Measurements from ENCODE around the gene ADAMTS9.

Gene ADAMTS9

GRCh38 chr3:64508140-64508539, 179.7 kb downstream of the ADAMTS9 start:
- Histone ChIP-seq H3K9me3 (ENCODE audit: low read length) (no peaks in the 10 kb centered on the region), H2AFZ (ENCODE audit: low read depth, low read length) (no peak overlapping the region)

GRCh38 chr3:64506255-64506654, 181.5 kb downstream of the ADAMTS9 start:
- Histone ChIP-seq H3K4me3 (ENCODE audit: low read length) (no peak overlapping the region), H2AFZ (ENCODE audit: low read depth, low read length) (no peak overlapping the region), H3K9me3 (ENCODE audit: low read length) (no peaks in the 10 kb centered on the region), H3K36me3 (ENCODE audit: insufficient read depth, low read length) (no peaks in the 10 kb centered on the region), H3K4me1 (ENCODE audit: insufficient read depth, low read length) (no peaks in the 10 kb centered on the region), H3K27me3 (ENCODE audit: insufficient read depth, low read length) (no peaks in the 10 kb centered on the region)

More at GRCh38 chr3:64508140-64508539, 179.7 kb downstream of the ADAMTS9 start:
- Histone ChIP-seq H3K4me3 (ENCODE audit: low read length) (no peak overlapping the region), H3K27me3 (ENCODE audit: insufficient read depth, low read length) (no peaks in the 10 kb centered on the region), H3K4me1 (ENCODE audit: insufficient read depth, low read length) (no peaks in the 10 kb centered on the region), H3K36me3 (ENCODE audit: insufficient read depth, low read length) (no peaks in the 10 kb centered on the region)

DNA sequence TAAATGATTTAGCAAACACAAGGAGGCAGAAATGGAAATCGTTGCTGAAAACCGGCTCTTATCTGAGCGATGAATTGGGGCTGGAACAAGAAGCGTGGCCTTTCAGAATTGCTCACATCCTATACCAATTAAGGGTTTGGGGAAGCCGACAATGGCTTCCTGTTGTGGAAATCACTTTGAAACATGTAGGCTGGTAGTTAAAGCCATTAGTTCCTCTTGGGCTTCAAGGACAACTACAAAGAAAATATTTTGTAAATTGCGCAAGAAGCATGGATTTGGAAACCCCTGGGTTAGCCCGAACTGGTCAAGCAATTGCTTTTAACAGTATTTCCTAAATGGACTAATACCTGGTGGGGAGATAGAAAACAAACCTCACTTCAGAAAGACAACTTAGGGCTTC, 182.4 kb downstream of the ADAMTS9 start:
- H3K27me3 ChIP-seq (ENCODE audit: insufficient read depth, low read length): no peaks in the 10 kb centered on the region
- H3K9me3 ChIP-seq (ENCODE audit: low read length): no peaks in the 10 kb centered on the region
- no peak overlapping the region for H2AFZ ChIP-seq (ENCODE audit: low read depth, low read length)
- no peak overlapping the region for H3K4me3 ChIP-seq (ENCODE audit: low read length)
- no peaks in the 10 kb centered on the region for H3K4me1 ChIP-seq (ENCODE audit: insufficient read depth, low read length)
- H3K36me3 ChIP-seq (ENCODE audit: insufficient read depth, low read length): no peaks in the 10 kb centered on the region

DNA sequence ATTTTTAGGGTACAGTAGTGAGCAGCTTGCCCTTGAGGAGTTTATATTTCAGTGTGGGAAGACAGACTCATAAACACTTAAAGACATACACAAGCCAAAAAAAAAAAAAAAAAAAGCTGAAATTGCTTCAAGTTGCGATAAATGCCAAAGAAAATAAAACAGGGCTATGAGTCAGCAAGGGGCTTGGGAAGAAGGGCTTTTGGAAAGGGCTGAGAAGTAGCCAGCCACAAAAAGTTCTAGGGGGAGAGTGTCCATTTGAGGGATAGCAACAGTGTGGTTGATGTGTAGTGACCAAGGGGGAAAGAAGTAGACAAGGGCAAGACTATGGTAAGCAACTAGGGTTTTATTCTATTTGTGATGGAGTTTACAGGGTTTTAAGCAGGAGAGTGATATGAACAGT, 185.5 kb downstream of the ADAMTS9 start:
- H3K4me3 ChIP-seq (ENCODE audit: low read length): no peak overlapping the region
- H3K4me1 ChIP-seq (ENCODE audit: insufficient read depth, low read length): no peaks in the 10 kb centered on the region
- no peaks in the 10 kb centered on the region for H3K27me3 ChIP-seq (ENCODE audit: insufficient read depth, low read length)
- no peaks in the 10 kb centered on the region for H3K36me3 ChIP-seq (ENCODE audit: insufficient read depth, low read length)
- H2AFZ ChIP-seq (ENCODE audit: low read depth, low read length): no peak overlapping the region
- no peaks in the 10 kb centered on the region for H3K9me3 ChIP-seq (ENCODE audit: low read length)

DNA sequence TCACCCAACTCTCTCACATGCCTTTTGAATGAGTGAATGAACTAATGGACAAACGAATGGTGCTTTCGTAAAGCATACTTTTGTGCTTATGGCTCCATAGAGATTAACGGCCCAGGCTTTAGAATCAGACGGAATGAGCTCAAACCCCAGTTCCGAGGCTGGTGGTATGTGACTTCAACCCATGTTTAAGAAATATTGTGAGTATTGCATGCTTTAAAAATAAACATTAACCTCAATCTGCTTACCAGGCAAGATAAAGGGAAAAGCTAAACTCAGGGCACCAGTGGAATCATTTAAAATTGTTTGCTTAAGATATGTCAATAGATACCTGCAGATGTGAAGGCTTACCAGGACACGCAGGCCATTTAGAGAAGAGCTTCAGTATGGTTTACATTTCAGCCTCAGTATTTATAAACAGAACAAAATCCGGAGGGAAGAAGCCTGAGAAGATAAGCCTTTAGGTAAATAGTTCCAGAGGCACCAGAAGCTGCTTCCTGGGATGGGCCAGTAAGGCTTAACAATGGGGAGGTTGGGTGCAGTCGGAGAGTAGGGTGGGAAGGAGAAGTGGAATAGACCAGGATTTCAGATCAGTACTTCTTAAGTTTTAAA, 186.4 kb downstream of the ADAMTS9 start:
- H3K27me3 ChIP-seq (ENCODE audit: insufficient read depth, low read length): no peaks in the 10 kb centered on the region
- no peaks in the 10 kb centered on the region for H3K4me1 ChIP-seq (ENCODE audit: insufficient read depth, low read length)
- H2AFZ ChIP-seq (ENCODE audit: low read depth, low read length): no peak overlapping the region
- H3K9me3 ChIP-seq (ENCODE audit: low read length): no peaks in the 10 kb centered on the region
- no peak overlapping the region for H3K4me3 ChIP-seq (ENCODE audit: low read length)
- H3K36me3 ChIP-seq (ENCODE audit: insufficient read depth, low read length): no peaks in the 10 kb centered on the region

- Histone ChIP-seq H3K4me3 (ENCODE audit: low read length) (no peak overlapping the region), H3K4me1 (ENCODE audit: insufficient read depth, low read length) (no peaks in the 10 kb centered on the region)
These were observed 190.9 kb downstream of the ADAMTS9 start for GRCh38 chr3:64496786-64497490.

DNA sequence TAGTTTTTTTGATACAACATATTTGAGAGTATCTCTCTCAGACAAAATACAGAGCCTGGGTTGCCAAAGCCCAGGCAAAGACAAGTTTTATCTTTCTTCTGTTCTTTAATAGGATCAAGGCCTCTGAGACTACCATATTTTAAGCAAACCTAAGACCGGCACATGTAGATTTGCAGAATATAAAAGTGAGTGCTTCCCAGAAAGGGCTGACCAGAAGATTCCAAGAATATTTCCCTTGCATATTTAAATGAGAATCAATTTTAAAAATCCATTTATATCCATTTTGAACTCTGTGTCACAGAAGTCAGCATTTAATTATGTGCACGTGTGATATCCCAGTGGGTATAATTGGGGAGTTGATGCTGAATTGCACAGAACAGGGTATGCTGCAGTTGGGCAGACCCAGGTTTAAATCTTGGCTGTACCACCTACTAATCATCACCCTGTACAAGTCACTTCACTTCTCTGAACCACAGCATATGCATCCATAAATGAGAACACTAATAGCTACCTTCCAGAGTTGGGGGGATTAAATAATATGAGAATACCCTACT, 191.9 kb downstream of the ADAMTS9 start:
- H3K27me3 ChIP-seq (ENCODE audit: insufficient read depth, low read length): no peaks in the 10 kb centered on the region
- H3K9me3 ChIP-seq (ENCODE audit: low read length): no peaks in the 10 kb centered on the region
- H3K36me3 ChIP-seq (ENCODE audit: insufficient read depth, low read length): no peaks in the 10 kb centered on the region
- H3K4me3 ChIP-seq (ENCODE audit: low read length): no peak overlapping the region
- no peak overlapping the region for H2AFZ ChIP-seq (ENCODE audit: low read depth, low read length)
- H3K4me1 ChIP-seq (ENCODE audit: insufficient read depth, low read length): no peaks in the 10 kb centered on the region

More at GRCh38 chr3:64496786-64497490, 190.9 kb downstream of the ADAMTS9 start:
- no peaks in the 10 kb centered on the region for H3K27me3 ChIP-seq (ENCODE audit: insufficient read depth, low read length)
- no peak overlapping the region for H2AFZ ChIP-seq (ENCODE audit: low read depth, low read length)
- no peaks in the 10 kb centered on the region for H3K36me3 ChIP-seq (ENCODE audit: insufficient read depth, low read length)
- no peaks in the 10 kb centered on the region for H3K9me3 ChIP-seq (ENCODE audit: low read length)

DNA sequence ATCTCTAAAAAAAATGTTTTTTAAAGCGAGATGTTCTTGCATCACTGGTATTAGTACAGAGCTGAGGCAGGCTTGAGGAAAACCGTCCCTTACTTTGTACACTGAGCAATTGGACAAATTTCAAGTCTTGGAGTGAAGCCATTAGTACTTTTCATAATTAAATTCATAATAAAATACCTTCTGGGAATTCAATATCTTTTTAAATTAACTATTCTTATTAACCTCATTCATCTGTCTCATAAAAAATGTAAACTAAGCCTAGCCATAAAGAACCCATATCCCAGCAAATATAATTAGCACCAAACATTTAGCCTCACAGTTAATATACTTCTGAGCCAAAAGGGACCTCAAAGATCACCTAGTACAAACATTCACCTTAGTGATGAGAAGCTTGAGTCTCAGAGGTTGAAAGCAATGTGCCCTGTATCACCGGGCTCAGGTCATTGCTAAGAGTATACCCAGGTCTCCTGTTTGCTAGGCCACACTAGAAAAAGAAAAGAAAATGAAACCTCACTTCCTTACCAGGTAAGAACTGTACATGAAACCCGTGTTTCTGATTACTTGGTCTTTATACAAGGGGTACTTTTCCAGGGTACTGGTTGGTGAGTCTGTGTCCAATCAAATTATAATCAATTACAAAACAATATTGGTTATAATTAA, 192.5 kb downstream of the ADAMTS9 start:
- no peaks in the 10 kb centered on the region for H3K27me3 ChIP-seq (ENCODE audit: insufficient read depth, low read length)
- no peak overlapping the region for H3K4me3 ChIP-seq (ENCODE audit: low read length)
- H3K4me1 ChIP-seq (ENCODE audit: insufficient read depth, low read length): peaks cover under 1% of the 10 kb centered on the region
- H3K36me3 ChIP-seq (ENCODE audit: insufficient read depth, low read length): no peaks in the 10 kb centered on the region
- no peaks in the 10 kb centered on the region for H3K9me3 ChIP-seq (ENCODE audit: low read length)
- no peak overlapping the region for H2AFZ ChIP-seq (ENCODE audit: low read depth, low read length)

DNA sequence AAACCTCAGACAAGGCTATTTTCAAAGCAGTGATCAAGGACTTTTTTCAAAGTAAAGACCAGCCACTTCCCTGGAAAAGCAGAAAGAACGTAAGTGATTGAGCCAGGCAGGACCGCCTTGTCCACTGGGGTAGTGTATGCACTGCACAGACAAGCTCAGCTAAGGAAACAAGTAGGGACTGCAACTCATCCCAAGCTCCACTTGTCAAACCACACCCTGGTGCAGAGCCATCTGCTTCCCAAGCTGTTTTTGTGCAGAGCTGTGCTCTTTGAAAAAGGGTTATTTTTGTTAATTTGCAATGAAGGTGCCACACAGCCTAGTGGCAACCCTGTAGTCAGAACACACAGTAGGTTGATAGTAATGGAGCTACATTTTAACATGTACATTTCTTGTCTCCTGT, 193.3 kb downstream of the ADAMTS9 start:
- Histone ChIP-seq H3K9me3 (ENCODE audit: low read length) (no peaks in the 10 kb centered on the region), H3K4me3 (ENCODE audit: low read length) (no peak overlapping the region), H3K36me3 (ENCODE audit: insufficient read depth, low read length) (no peaks in the 10 kb centered on the region), H3K27me3 (ENCODE audit: insufficient read depth, low read length) (no peaks in the 10 kb centered on the region), H2AFZ (ENCODE audit: low read depth, low read length) (no peak overlapping the region), H3K4me1 (ENCODE audit: insufficient read depth, low read length) (peaks cover 8% of the 10 kb centered on the region)

- H3K9me3 ChIP-seq (ENCODE audit: low read length): no peaks in the 10 kb centered on the region
- H3K36me3 ChIP-seq (ENCODE audit: insufficient read depth, low read length): no peaks in the 10 kb centered on the region
- no peak overlapping the region for H2AFZ ChIP-seq (ENCODE audit: low read depth, low read length)
- H3K4me3 ChIP-seq (ENCODE audit: low read length): no peak overlapping the region
- H3K27me3 ChIP-seq (ENCODE audit: insufficient read depth, low read length): no peaks in the 10 kb centered on the region
- H3K4me1 ChIP-seq (ENCODE audit: insufficient read depth, low read length): peaks cover 17% of the 10 kb centered on the region
These were observed 194.7 kb downstream of the ADAMTS9 start for GRCh38 chr3:64493149-64493548.

DNA sequence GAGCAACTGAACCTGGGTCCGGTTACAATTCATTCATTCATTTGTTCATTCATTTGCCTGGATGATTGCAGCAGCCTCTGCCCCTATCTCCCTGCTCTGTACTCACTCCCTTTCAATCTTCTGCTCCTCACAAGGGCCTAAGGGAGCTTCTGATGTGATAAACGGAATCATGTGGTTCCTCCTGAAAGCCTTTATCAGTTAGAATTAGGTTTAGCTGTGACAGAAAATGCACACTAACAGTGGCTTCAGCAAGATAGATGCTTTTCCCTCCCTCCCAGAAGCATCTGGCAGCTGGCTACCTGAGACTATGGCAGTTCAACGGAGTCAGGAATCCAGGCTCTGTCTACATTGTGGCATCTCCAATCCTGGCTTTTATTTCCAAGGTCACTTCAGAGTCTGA, 196.0 kb downstream of the ADAMTS9 start:
- Histone ChIP-seq H3K27me3 (ENCODE audit: insufficient read depth, low read length) (no peaks in the 10 kb centered on the region), H3K4me1 (ENCODE audit: insufficient read depth, low read length) (peaks cover 17% of the 10 kb centered on the region), H3K9me3 (ENCODE audit: low read length) (no peaks in the 10 kb centered on the region), H3K36me3 (ENCODE audit: insufficient read depth, low read length) (no peaks in the 10 kb centered on the region), H2AFZ (ENCODE audit: low read depth, low read length) (no peak overlapping the region), H3K4me3 (ENCODE audit: low read length) (no peak overlapping the region)

- Histone ChIP-seq H3K4me3 (ENCODE audit: low read length) (no peak overlapping the region), H2AFZ (ENCODE audit: low read depth, low read length) (no peak overlapping the region), H3K9me3 (ENCODE audit: low read length) (no peaks in the 10 kb centered on the region), H3K4me1 (ENCODE audit: insufficient read depth, low read length) (peaks cover 17% of the 10 kb centered on the region), H3K36me3 (ENCODE audit: insufficient read depth, low read length) (no peaks in the 10 kb centered on the region), H3K27me3 (ENCODE audit: insufficient read depth, low read length) (no peaks in the 10 kb centered on the region)
These were observed 197.5 kb downstream of the ADAMTS9 start for GRCh38 chr3:64490180-64490724.
